Osteoblast (primary cell): ENCODE results near the gene GHITM. TPM values are rescaled to one million over a fixed set of nuclear protein-coding genes. Genes with fewer than 3 reads are reported as not detected.

Source experiments
- DNase-seq: peaks from one replicate; pipeline ENCODE4 v3.0.0; 2011; ENCODE audit warnings: low spot score, mixed read lengths; ENCODE audit not compliant: insufficient read length; ENCODE audit errors: missing footprints
- H2AFZ ChIP-seq: 2 replicates; pipeline ENCODE4 v1.6.0; 2011; ENCODE audit warnings: mild to moderate bottlenecking, low read length
- H3K27ac ChIP-seq: 2 replicates; pipeline ENCODE4 v1.5.1; 2011; ENCODE audit warnings: mild to moderate bottlenecking, low read depth, low read length, moderate library complexity
- H3K27me3 ChIP-seq: 2 replicates; pipeline ENCODE4 v1.6.0; 2012; ENCODE audit warnings: mild to moderate bottlenecking, control low read depth, inconsistent platforms, low read length, moderate library complexity; ENCODE audit not compliant: insufficient read depth
- H3K36me3 ChIP-seq: 2 replicates; pipeline ENCODE4 v1.5.1; 2011; ENCODE audit warnings: mild to moderate bottlenecking, low read length, control low read depth, moderate library complexity; ENCODE audit not compliant: insufficient read depth
- H3K4me1 ChIP-seq: 2 replicates; pipeline ENCODE4 v1.5.1; 2011; ENCODE audit warnings: mild to moderate bottlenecking, low read length, control low read depth, moderate library complexity; ENCODE audit not compliant: insufficient read depth
- H3K4me2 ChIP-seq: 2 replicates; pipeline ENCODE4 v1.6.0; 2011; ENCODE audit warnings: mild to moderate bottlenecking, low read length; ENCODE audit not compliant: insufficient read depth
- H3K4me3 ChIP-seq: fragments of 200-600 bp; sonication (generic); 3 replicates; pipeline ENCODE4 v1.5.1; 2012; ENCODE audit warnings: mild to moderate bottlenecking, low read length, inconsistent platforms; ENCODE audit not compliant: insufficient read depth
- H3K79me2 ChIP-seq: 2 replicates; pipeline ENCODE4 v1.6.0; 2012; ENCODE audit warnings: mild to moderate bottlenecking, low read length, control low read depth, inconsistent platforms; ENCODE audit not compliant: insufficient read depth
- H3K9me3 ChIP-seq: 2 replicates; pipeline ENCODE4 v1.5.1; 2011; ENCODE audit warnings: low read depth, low read length, control low read depth
- H4K20me1 ChIP-seq: 2 replicates; pipeline ENCODE4 v1.6.0; 2012; ENCODE audit warnings: mild to moderate bottlenecking, low read length, control low read depth; ENCODE audit not compliant: insufficient read depth
- total RNA-seq: library from RNA; depleted of rRNA; stranded (reverse); fragments of >200 nt; gene quantifications from 2 replicates; pipeline ENCODE4 v1.2.3, GENCODE V29; 2012
- TF ChIP-seq, protein P1 (sequence below): IDR thresholded peaks from 2 replicates; pipeline ENCODE4 v1.5.1; 2011; ENCODE audit warnings: mild to moderate bottlenecking, low read depth, low read length, moderate library complexity; ENCODE audit errors: extremely low read depth

Gene GHITM
- total RNA-seq, 1 donor = 189 TPM

DNA sequence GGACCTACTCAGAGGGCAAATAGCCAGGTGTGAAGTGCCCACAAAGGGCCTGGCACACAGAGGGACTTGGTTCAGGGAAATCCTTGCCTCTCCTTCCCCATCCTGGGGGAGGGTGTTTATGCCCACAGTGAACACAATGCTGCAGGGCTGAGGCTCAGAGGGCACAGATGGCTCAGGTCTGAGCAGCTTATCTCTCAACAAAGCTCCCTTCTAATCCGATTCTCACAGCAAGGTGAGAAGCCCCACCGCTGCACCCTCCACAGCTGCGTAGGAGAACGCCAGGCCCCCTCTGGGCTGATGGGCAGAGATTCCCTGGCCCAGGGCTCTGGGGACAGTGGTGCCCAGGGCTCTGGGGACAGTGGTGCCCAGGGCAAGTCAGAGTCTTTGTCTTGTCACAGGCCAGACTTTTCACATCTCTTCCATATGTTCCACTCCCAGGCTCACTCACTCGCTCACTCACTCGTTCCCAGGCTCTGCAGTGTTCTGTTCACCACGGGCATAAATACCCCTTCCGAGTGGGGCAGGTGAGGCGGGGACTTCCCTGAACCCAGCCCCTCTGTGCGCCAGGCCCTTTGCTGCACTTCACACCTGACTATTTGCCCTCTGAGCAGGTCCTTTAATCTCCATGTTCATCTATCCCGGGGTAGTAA is 46.3 kb downstream of the GHITM start:
- TF ChIP-seq, protein P1, sequence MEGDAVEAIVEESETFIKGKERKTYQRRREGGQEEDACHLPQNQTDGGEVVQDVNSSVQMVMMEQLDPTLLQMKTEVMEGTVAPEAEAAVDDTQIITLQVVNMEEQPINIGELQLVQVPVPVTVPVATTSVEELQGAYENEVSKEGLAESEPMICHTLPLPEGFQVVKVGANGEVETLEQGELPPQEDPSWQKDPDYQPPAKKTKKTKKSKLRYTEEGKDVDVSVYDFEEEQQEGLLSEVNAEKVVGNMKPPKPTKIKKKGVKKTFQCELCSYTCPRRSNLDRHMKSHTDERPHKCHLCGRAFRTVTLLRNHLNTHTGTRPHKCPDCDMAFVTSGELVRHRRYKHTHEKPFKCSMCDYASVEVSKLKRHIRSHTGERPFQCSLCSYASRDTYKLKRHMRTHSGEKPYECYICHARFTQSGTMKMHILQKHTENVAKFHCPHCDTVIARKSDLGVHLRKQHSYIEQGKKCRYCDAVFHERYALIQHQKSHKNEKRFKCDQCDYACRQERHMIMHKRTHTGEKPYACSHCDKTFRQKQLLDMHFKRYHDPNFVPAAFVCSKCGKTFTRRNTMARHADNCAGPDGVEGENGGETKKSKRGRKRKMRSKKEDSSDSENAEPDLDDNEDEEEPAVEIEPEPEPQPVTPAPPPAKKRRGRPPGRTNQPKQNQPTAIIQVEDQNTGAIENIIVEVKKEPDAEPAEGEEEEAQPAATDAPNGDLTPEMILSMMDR = no peak
- H4K20me1 ChIP-seq = no peaks in the 10 kb centered on the region

DNA sequence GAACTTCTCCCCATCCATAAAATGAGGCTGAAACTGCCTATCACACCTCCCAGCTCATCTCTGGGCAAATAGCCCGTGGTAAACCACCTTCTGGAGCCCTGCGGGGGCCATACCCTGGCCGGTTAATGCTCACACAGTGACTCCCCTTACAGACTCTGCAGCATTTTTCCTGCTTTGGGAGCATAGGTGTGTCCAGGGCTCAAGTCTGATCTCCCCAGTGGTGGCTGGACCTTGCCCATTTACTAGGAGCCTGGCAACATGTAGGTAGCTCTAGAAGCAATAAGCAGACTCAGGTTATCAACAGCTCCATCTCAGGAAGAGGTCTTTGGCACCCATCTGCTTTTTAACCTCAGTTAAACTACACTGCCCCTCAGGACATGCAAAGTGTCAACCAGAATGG is 49.5 kb downstream of the GHITM start:
- Histone ChIP-seq H3K27me3 (peaks cover 11% of the 10 kb centered on the region), H3K4me3 (no peak overlapping the region), H3K79me2 (no peaks in the 10 kb centered on the region), H3K36me3 (no peaks in the 10 kb centered on the region), H3K27ac (no peak overlapping the region), H3K4me2 (no peak overlapping the region), H3K4me1 (no peaks in the 10 kb centered on the region), H4K20me1 (no peaks in the 10 kb centered on the region), H2AFZ (no peak overlapping the region), H3K9me3 (no peaks in the 10 kb centered on the region)
- no peak for DNase-seq
- TF ChIP-seq, protein P1 = no peak

More for the DNA sequence above, 46.3 kb downstream of the GHITM start:
- Histone ChIP-seq H3K27ac (no peak overlapping the region), H3K27me3 (peaks cover 2% of the 10 kb centered on the region), H3K4me3 (no peak overlapping the region), H3K4me2 (no peak overlapping the region), H3K79me2 (no peaks in the 10 kb centered on the region), H3K4me1 (no peaks in the 10 kb centered on the region), H2AFZ (no peak overlapping the region), H3K9me3 (no peaks in the 10 kb centered on the region), H3K36me3 (no peaks in the 10 kb centered on the region)
- no peak for DNase-seq

DNA sequence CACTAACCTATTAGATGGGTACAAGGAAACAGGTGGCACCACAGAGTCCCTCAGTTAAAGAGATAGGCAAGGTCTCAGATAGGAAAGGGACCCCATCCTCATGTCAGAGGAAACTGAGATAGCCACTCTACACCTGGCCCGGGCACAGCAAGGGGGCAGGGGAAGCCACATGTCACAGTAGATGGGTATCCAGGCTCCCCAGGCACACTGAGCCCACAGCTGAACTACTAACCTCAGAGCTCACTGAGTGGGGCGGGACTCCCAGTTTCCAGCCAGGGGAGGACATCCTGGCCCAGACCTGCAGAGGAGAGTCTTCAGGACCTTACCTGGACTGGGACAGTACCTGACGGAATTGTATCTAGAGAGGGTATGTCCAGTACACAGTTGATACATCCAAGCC is 51.3 kb downstream of the GHITM start:
- no peaks in the 10 kb centered on the region for H3K4me1 ChIP-seq
- no peak for DNase-seq
- H3K27ac ChIP-seq = no peak overlapping the region
- H3K27me3 ChIP-seq = peaks cover 27% of the 10 kb centered on the region
- no peak overlapping the region for H3K4me3 ChIP-seq
- H4K20me1 ChIP-seq = no peaks in the 10 kb centered on the region
- no peaks in the 10 kb centered on the region for H3K9me3 ChIP-seq
- H2AFZ ChIP-seq = no peak overlapping the region
- H3K36me3 ChIP-seq = no peaks in the 10 kb centered on the region
- no peak overlapping the region for H3K4me2 ChIP-seq
- TF ChIP-seq, protein P1 = no peak
- H3K79me2 ChIP-seq = no peaks in the 10 kb centered on the region

DNA sequence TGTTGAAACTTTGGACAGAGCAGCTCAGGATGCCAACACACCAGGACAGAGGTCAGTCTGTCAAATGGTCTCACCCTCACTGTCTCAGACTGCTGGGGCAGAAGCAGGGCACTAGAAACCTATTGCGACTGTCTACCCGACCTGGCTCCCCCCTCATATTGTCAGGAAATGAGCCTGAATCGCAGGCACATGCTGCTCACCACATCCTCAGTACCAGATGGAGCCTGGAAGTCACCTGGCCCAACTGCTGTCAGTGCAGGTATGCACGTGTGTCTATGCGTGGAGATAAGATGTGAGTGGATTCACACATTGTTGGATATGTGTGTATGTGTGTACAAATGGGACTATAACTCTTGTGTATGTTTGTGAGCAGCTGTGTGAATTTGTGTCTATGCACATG is 51.8 kb downstream of the GHITM start:
- Histone ChIP-seq H3K79me2 (no peaks in the 10 kb centered on the region), H4K20me1 (no peaks in the 10 kb centered on the region), H3K27me3 (peaks cover 30% of the 10 kb centered on the region), H3K36me3 (no peaks in the 10 kb centered on the region), H3K27ac (no peak overlapping the region), H3K4me3 (no peak overlapping the region), H2AFZ (no peak overlapping the region), H3K9me3 (no peaks in the 10 kb centered on the region), H3K4me2 (no peak overlapping the region), H3K4me1 (no peaks in the 10 kb centered on the region)
- no peak for DNase-seq
- TF ChIP-seq, protein P1 = no peak
